K562 (cell line): ENCODE measurements around the gene LIMK1. TPM values are rescaled to one million over a fixed set of nuclear protein-coding genes. Genes with fewer than 3 reads are reported as not detected.

ENCODE experiments used
- ARID3A ChIP-seq: IDR thresholded peaks from 2 replicates; pipeline ENCODE4 v1.6.1; 2012; ENCODE audit warnings: low read depth, low read length, improper control_type of control experiment, borderline replicate concordance
- BCL6 ChIP-seq: fragments of 250-450 bp; sonication (Bioruptor Pico); IDR thresholded peaks from 2 replicates; pipeline ENCODE4 v1.4.0; 2020
- BMI1 ChIP-seq: fragments of 150-350 bp; IDR thresholded peaks from 2 replicates; pipeline ENCODE4 v1.6.1; 2014; ENCODE audit warnings: low read length
- C11orf30 ChIP-seq: fragments of 450-650 bp; IDR thresholded peaks from 2 replicates; pipeline ENCODE4 v1.6.1; 2016; ENCODE audit warnings: low read depth, mild to moderate bottlenecking
- CTBP1 ChIP-seq: fragments of 450-650 bp; IDR thresholded peaks from 2 replicates; pipeline ENCODE4 v1.6.1; 2016; ENCODE audit warnings: borderline replicate concordance
- CTCFL ChIP-seq: IDR thresholded peaks from 2 replicates; pipeline ENCODE4 v1.6.1; 2011; ENCODE audit warnings: borderline replicate concordance, low read depth, mild to moderate bottlenecking, moderate library complexity, low read length; ENCODE audit not compliant: insufficient read depth, poor library complexity, severe bottlenecking
- E2F6 ChIP-seq, 2 experiments: IDR thresholded peaks; 2 replicates each; pipeline ENCODE4 v1.6.1; 2011; ENCODE audit warnings: borderline replicate concordance in 1 of 2, control low read depth in 1 of 2, low read depth in 1 of 2, low read length in 1 of 2, mild to moderate bottlenecking in 1 of 2, mixed read lengths in 1 of 2, moderate library complexity in 1 of 2; ENCODE audit not compliant: insufficient read depth in 1 of 2, insufficient read length in 1 of 2, poor library complexity in 1 of 2, severe bottlenecking in 1 of 2; ENCODE audit errors: extremely low read depth in 1 of 2
- FOXP4 ChIP-seq: sonication (generic); formaldehyde crosslinking; IDR thresholded peaks from 2 replicates; pipeline ENCODE4 v1.8.0; 2022; ENCODE audit warnings: mild to moderate bottlenecking, missing genetic modification reagents, borderline replicate concordance
- GTF2E2 ChIP-seq: fragments of 200-800 bp; sonication (Bioruptor generic); IDR thresholded peaks from 2 replicates; pipeline ENCODE4 v1.6.1; 2016; ENCODE audit warnings: missing genetic modification characterization, missing compliant biosample characterization
- HMGXB4 ChIP-seq: sonication (generic); formaldehyde crosslinking; IDR thresholded peaks from 2 replicates; pipeline ENCODE4 v1.8.1; 2023; ENCODE audit warnings: mild to moderate bottlenecking, missing genetic modification reagents
- JUN ChIP-seq, 2 experiments: sonication (generic) in 1 of 2; formaldehyde crosslinking in 1 of 2; IDR thresholded peaks; 2 replicates each; pipeline versions ENCODE4 v1.6.1 to v1.8.0; 2012 to 2022; ENCODE audit warnings: borderline replicate concordance in 2 of 2, mild to moderate bottlenecking in 2 of 2, improper control_type of control experiment in 1 of 2, low read depth in 1 of 2, low read length in 1 of 2, missing genetic modification reagents in 1 of 2
- KLF16 ChIP-seq: IDR thresholded peaks from 2 replicates; pipeline ENCODE4 v1.6.1; 2016; ENCODE audit warnings: antibody characterized with exemption
- MYC ChIP-seq, 2 experiments: fragments of 250-450 bp in 1 of 2; sonication (Bioruptor Pico) in 1 of 2; IDR thresholded peaks; 2 replicates each; pipeline versions ENCODE4 v1.5.1 to v1.6.1; 2012 to 2021; ENCODE audit warnings: low read depth in 2 of 2, borderline replicate concordance in 1 of 2, improper control_type of control experiment in 1 of 2, low read length in 1 of 2, mild to moderate bottlenecking in 1 of 2, moderate library complexity in 1 of 2
- ZFP91 ChIP-seq: sonication (generic); formaldehyde crosslinking; IDR thresholded peaks from 2 replicates; pipeline ENCODE4 v1.8.0; 2022; ENCODE audit warnings: mild to moderate bottlenecking, missing genetic modification reagents
- ZNF76 ChIP-seq: fragments of 250-450 bp; sonication (Bioruptor Pico); IDR thresholded peaks from 2 replicates; pipeline ENCODE4 v1.4.0; 2020; ENCODE audit warnings: mild to moderate bottlenecking, moderate library complexity, borderline replicate concordance
- polyA plus RNA-seq, 8 experiments: library from polyadenylated mRNA; depleted of rRNA in 4 of 8; stranded (reverse) in 5 of 8; unstranded in 3 of 8; fragments of >200 nt; fragmentation: Nextera tagmentation in 2 of 8; fragmentation: Illumina TruSeq in 1 of 8; extraction: Ambion mirVana in 2 of 8; extraction: Trizol in 1 of 8; gene quantifications; 2 replicates each; pipeline versions ENCODE4 v1.2.1 to v1.2.3, GENCODE V29; 2011 to 2014; ENCODE audit warnings: inconsistent platforms in 1 of 8, missing spikeins in 1 of 8
- total RNA-seq, 7 experiments: library from RNA; depleted of rRNA in 6 of 7; stranded (reverse); fragments of >200 nt in 6 of 7; fragmentation: Illumina TruSeq in 2 of 7; extraction: Trizol in 2 of 7; gene quantifications; 2 replicates each; pipeline versions ENCODE4 v1.2.1 to v1.2.3, GENCODE V29; 2011 to 2021; ENCODE audit warnings: low replicate concordance in 1 of 7

The LIMK1 gene
- total and polyA plus RNA-seq, 9 of the 15 experiments (the other 6 are each of a cell fraction or from before 2014, with no cell fraction given) = 0.14 to 30.0 (median 15.9) TPM

- TF ChIP-seq CTCFL (no peak), KLF16 (no peak), CTBP1 (no peak), BCL6 (CRISPR knock-in tag) (no peak), MYC (IDR thresholded peaks at IDR 0.05; ENCODE audit: low read depth, low read length) (no peak), MYC (CRISPR knock-in tag; IDR thresholded peaks at IDR 0.05; ENCODE audit: borderline replicate concordance, low read depth) (no peak), ZFP91 (CRISPR knock-in tag) (no peak), ZNF76 (no peak), JUN (IDR thresholded peaks at IDR 0.05; ENCODE audit: borderline replicate concordance, low read depth, low read length) (no peak), JUN (CRISPR knock-in tag; IDR thresholded peaks at IDR 0.05; ENCODE audit: borderline replicate concordance) (no peak), E2F6 (IDR thresholded peaks at IDR 0.05; ENCODE audit: borderline replicate concordance in 1 of 2, extremely low read depth in 1 of 2, insufficient read depth in 1 of 2, insufficient read length in 1 of 2, low read depth in 1 of 2, low read length in 1 of 2, poor library complexity in 1 of 2, severe bottlenecking in 1 of 2) (no peak), ARID3A (no peak), C11orf30 (no peak), HMGXB4 (no peak), BMI1 (no peak), GTF2E2 (tag) (no peak), FOXP4 (CRISPR knock-in tag) (no peak)
These were observed 50.6 kb downstream of the LIMK1 start (continued) for GRCh38 chr7:74134117-74134620.
